OCI-M1 (cell line): ENCODE measurements around the gene SCYGR1.
A peak's percentile ranks its signal among the peaks of the same experiment; 100 is the strongest.
"Not testable (repeated sequence)": the region's sequence is repeated elsewhere in the genome, so short reads cannot be mapped to it uniquely, and the experiment has no call there.

Source experiments
- DNase-seq: peaks from one replicate; lab custom pipeline; 2025; lab: John Stamatoyannopoulos, UW

Gene SCYGR1

DNA sequence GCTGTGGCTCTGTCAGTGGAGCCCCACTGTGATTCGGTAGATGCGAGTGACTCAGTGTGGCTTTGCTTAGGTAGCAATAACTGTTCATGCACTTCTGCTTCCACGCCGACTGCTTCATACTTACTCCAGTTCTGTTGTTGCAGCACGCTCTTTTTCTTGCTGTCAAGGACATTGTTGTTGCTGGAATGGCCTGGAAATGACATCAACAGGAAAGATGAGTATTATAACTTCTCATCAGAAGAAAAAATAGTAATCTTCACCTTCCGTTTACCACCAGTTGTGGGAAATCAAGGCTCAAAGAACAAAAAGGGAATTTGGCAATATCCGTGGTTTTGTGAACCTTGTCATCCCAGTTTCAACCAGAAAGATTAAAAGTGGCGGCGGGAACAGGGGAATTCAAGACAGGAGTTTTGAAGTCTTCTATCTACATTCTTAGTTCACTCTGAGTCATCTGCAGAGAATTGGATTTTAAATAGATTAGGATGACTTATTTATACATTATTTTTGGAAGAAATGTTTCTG, 16.9 kb downstream of the SCYGR1 start:
- no peak for DNase-seq

DNA sequence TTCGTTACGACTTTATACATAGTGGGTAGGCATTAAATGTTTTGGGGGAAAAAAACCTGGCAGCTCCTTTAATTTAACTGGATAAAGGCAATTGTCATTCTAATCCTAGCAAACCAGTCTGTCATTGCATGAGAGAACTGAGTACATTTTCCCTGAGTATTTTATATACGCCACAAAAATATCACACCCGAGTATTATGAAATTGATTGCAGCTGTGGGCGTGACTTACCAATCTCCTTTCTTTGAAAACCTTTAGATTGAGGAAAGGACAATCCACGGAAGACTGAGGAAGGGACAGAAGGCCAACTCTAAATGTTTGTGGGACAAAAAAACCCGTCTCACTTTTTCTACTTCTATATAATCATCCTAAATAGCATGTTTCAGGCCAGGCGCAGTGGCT, 17.7 kb downstream of the SCYGR1 start:
- no peak for DNase-seq

DNA sequence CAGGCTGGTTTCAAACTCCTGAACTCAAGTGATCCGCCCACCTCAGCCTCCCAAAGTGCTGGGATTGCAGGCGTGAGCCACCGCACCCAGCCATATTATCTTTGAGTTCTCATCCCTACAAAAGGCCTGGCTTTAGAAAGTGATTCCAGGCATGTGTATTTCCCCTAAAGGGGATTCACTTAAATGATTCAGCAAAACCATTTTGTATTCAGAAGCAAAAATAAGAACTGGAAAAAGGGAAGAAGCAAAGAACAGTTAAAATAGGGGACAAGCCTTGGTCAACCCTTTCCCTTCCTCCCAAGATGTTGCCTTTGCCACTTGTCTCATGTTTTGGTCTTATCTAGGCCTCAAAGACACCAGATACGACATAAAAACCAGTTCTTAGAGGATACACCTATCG, 19.2 kb downstream of the SCYGR1 start:
- peak; percentile 43 for DNase-seq

DNA sequence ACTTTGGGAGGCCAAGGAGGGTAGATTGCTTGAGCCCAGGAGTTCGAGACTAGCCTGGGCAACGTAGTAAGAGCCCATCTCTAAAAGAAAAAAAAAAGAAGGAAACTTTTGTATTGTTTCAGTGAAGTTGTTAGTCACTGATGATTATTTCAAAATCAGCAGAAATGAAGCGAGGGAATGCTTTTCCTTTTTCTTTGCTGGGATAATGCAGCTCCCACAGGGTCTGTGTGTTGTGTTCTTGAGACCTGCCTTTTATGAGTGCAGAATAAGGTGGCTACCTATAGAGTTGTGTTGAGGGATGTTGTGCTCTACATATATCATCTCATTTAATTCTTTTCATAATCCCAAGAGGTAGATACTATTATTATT, 20.3 kb downstream of the SCYGR1 start:
- no peak for DNase-seq

DNA sequence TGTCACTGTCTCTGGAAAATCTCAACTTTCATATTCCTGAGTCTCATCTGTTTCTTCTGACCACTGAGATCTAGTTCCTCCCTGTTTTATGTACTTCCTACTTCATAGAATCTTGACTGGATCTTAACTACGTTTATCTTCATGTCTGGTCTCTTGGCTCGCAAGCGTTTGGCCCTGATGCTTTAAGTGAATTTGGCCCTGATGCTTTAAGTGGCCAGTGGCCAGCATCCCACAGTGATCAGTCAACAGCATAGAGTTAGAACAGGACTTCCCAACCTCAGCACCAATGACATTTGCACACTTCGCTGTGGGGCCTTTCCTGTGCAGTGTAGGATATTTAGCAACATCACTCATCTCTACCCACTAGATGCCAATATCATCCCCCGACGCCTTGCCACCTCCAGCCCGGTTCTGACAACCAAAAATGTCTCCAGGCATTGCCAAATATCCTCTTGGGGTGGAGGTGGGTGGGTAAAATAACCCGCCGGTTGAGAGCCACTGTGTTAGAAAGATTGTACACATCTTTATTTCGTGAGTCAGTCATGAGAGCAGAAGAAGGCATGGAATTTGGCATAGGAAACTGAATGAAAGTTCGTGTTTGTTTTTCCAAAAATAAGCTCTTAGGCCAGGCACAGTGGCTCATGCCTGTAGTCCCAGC, 20.9 kb downstream of the SCYGR1 start:
- DNase-seq: no peak

DNA sequence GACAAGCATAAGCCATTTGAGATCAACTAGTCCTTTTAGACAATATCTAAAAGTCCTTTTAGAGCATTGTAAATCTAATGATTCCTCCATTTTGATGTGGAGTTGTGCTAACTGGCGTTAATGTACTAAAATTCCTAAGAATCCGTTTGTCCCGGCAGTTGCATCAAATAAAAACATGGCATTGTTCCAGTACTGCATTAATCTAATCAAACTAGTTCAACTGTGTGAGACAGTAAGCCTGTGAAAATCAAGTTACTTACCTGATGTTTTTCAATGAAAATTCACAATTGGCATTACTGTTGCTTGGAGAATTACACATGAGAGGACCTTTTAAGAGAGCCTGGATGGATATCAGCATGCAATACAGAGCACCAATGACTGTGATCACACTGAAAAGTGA, 21.9 kb downstream of the SCYGR1 start:
- DNase-seq: no peak

DNA sequence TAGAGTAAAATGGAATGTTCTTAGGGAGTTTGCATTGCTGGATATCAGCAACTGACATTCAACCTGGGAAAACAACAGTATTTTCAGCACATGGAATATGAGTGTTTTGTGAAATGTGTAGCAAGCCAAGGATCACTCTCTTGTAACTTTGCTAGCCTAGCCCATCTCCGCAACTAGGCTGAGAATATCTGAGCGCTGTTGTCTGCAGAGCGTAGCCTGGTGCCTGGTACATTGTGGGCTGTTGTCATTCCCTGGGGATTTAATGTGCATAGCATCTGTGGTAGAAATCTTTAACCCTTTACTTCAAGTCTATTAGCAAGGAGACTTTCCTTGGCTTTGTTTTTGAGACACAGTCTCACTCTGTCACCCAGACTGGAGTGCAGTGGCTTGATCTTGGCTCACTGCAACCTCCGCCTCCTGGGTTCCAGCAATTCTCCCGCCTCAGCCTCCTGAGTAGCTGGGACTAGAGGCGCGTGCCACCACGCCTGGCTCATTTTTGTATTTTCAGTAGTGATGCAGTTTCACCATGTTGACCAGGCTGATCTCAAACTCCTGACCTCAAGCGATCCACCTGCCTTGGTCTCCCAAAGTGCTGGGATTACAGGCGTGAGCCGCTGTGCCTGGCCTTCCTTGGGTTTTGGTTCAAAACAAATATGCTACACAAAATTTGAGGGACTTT, 23.0 kb downstream of the SCYGR1 start:
- not testable (repeated sequence) for DNase-seq

DNA sequence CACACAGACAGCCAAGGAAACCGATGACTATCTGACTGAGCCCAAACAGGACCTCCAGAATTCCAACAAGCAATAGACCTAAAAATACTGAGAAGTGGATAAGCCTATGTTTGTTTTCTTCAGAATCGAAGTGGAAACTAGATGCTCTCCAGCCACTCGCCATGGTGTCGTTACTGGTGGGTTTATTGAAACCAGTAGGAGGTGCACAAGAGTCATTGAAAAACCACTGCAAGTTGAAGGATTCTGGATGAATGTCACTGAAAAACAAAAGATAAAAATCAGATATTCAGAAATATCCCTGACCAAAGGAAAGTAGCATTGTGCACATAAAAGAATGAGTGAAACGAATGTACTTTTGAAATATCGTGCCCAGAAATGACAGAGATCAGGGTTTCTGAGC, 24.0 kb downstream of the SCYGR1 start:
- peak; percentile 6 for DNase-seq

DNA sequence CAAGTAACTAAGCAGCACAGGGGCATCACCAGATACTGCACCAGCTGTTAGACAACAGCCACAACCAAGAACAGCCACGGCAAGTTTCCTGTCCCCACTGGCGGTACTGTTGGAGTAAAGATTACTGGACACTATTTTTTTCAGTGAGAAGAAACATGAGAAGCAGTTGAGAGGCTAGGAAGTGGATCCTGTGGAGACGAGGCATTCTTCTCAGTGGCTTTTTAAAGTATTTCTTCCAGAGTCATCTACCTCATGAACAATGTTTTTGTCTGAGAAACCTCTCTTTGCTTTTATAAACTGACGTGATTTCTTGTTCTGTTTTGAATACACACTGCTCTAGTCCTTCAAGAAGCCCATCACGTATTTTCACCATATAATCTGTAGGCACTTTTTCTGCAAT, 27.4 kb downstream of the SCYGR1 start:
- no peak for DNase-seq

DNA sequence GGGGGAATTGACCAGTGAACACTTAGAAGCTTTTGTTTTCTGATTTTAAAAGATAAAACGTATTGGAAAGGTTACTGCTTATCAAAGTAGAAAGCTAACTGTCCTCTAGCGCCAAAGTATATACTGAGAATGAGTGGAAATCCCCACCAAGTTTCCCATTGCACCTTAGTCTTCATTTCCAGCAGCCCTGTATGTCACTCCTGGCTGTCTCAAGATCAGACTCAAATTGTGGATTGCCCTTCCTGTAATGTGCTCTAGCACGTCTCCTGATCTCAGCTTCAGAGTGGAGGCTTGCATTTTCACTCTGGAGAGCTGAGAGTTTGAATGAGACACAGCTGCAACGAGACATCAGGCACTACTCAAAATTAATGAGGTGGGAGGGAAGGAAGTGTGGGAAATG, 36.1 kb downstream of the SCYGR1 start:
- no peak for DNase-seq

DNA sequence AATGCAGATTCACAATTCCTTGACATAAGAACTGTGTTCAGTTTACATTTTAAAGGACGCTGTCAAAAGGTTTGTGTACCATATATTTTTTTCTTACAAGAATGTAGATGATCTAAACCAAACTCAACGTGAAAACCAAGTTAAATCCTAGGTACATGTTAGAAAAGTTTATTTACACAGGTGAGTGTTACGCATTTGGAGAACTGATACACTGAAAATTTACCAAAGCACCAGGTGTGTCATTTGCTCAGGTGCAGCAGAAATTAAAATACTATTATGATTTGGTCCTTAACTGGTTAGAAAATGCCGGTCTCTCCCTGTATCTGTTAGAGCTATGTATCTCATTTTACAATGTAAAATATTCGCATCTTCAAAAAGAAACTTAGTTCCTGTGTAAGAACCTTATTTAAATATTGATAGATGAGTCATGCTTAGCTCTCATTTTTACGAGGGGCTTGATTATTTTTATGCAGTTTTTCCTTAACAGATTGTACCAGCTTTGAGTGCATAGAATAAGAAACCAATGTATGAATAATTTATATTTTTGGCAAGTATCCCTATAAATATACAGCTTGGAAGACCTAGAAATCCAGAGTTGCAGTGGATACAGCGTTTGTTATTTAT, 37.6 kb downstream of the SCYGR1 start:
- no peak for DNase-seq

DNA sequence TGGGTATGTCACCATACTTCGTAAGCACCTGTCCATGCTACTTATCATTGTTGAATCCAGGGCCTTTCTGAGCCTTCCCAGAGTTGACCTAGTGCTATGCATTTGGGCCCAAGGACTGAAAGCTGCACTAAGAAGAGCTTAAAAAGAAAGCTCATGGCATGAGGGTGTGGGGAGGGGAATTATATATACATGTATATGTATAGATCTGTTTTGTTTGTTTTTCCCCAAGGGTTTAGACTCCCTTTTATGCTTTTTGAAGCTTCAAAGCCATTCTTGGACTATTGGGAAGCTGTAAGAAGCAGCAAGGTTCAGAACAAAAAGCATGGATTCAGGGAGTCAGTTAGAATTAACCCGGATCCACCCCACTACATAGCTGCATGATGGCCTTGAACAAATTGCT, 39.4 kb downstream of the SCYGR1 start:
- DNase-seq: no peak

DNA sequence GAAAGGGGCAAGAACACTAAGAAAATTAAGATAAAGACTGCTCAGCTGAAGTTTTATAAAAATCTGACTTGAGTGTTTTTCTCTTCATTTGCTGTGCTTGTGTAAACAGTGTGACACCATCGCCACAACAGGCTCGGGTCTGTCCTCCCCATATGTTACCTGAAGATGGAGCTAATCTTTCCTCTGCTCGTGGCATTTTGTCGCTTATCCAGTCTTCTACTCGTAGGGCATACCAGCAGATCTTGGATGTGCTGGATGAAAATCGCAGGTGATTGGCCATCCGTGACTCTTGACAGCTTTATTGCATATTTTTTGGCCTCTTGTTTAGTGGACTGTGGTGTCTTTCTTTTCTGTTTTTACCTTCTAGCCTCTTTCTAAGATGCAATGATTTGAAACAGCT, 40.6 kb downstream of the SCYGR1 start:
- DNase-seq: no peak

DNA sequence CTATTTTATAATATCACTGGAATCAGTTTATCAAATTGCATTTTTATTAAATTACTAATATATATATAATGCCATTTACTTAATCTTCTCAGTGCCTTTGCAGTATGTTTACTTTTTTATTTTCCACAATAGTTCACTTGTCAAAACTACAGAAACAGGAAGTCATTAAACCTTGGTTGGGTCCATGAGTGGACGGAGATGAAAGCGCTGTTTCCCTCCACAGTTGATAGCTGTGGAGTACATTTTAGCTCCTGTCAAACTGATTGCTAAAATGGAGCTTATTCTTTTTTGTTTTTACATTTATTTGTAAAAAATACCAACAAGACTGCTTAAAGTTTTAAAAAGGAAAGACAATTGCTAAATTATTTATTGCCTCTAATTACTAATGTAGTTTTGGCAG, 43.5 kb downstream of the SCYGR1 start:
- DNase-seq: no peak

DNA sequence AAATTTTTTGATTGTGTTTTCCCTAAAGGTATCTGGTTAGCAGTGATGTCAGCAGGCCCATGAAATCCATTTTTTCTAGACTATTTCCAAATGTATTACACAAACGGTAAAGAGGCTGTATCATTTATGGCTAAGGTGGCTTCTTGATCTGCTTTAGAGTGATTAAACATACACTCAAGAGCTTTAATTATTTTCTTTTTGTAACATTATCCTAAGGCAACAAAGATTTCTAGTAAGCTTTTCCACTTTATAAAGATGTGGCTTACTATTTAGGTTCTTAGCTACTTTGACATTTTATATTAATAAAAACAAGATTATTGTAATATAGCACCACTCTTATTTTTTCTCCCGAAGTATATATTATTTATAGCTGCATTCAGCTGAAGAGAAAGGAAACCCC, 46.2 kb downstream of the SCYGR1 start:
- no peak for DNase-seq

DNA sequence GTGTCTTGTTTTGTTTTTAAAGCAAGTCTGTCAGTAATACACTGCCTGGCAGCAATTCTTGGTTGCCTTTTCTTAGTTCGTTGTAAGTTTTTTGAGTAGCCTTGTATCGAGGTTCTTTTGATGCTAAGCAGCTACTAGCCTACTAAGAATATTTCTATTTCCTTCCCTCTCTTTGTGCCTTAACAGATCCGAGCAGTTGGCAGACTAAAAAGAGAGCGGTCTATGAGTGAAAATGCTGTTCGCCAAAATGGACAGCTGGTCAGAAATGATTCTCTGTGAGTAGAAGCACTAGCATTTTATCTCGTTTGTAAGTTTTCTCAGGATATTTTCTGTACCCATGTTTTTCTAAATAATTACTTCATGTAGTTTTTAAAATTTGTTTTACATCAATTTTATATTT, 47.6 kb downstream of the SCYGR1 start:
- DNase-seq: no peak

DNA sequence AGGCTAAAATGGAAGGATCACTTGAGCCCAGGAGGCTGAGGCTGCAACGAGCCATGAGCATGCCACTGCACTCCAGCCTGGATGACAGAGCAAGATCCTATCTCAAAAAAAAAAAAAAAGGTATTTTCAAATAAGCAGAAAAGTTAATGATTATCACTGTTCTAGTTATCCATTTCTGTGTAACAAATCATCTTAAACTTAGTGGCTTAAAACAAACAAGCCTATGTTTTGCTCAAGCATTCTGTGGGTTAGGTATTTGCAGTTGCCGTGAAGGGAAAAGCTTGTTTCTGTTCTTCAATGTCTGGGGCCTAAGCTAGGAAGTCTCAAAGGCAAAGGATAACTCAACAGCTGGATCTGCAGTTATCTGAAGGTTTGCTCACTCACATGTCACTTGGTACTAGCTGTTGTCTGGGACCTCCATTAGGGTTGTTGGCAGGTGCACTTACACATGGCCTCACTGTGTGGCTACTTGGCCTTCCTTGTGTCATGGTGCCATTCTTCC, 48.6 kb downstream of the SCYGR1 start:
- no peak for DNase-seq
